GM19025 (cell line): ENCODE measurements around the gene IQGAP1.
A peak's percentile ranks its signal among the peaks of the same experiment; 100 is the strongest.
"Not testable (repeated sequence)": the region's sequence is repeated elsewhere in the genome, so short reads cannot be mapped to it uniquely, and the experiment has no call there.

Experiments
- ATAC-seq: cut with Tn5 transposase; IDR thresholded peaks from one replicate; pipeline ENCODE4 v1.9.1; 2021; ENCODE audit warnings: mild to moderate bottlenecking, low read depth, moderate library complexity; ENCODE audit not compliant: unreplicated experiment

IQGAP1 gene

GRCh38 chr15:90409587-90409986 lies 21.5 kb downstream of the IQGAP1 start:
- not testable (repeated sequence) for ATAC-seq

- ATAC-seq: not testable (repeated sequence)
These were observed 22.3 kb downstream of the IQGAP1 start for GRCh38 chr15:90410316-90410715.

DNA sequence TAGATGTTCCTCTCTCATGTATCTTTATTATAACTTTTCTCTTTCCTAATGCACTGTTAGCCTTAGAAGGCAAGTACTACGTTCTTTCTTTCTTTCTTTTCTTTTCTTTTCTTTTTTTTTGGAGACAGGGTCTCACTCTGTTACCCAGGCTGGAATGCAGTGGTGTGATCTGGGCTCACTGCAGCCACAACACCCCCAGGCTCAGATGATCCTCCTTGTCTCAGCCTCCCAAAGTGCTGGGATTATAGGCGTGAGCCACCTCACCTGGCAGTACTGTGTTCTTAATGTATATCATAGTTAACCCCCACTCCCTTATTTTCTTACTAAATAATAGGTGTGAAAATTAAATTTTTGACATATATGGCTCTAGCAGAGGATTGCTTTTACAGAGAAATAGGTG lies 23.1 kb downstream of the IQGAP1 start:
- no peak for ATAC-seq

DNA sequence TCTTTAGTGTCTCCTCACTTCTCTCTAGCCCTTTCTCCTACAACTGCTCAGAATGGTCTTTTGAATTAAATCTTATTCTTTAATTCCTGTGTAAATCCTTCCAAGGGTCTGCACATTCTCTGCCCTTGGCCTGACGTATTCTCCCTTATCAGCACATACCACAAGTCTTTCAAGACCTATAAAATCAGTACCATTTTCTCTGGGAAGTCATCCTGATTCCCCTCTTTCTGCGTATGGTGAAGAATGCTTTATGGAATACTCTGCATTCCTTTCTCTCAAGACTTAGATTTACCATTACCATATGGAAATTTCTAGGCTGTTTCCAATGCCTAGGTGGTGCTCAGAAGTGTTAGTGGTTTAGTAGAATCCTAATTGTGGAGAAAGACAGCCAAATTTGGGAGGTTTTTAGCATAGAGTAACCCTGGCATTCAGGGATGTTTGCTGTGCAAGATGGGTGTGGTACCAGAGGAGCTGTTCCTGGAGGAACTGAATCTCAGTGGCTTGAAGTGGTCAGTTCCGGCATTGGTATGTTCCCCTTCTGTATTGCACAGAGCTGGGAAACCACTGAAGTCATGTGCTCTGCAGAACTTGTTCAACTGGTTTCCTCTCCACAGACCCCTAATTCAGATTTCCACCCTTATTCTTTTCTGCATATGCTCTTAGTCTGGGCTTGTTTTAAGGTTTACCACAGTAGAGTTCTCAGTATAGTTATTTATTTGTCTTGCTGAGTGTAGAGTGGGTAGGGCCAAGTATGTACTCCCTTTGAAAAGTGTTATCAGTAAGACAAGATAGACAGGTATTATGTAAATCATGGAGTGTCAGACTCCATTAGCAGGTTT lies 24.5 kb downstream of the IQGAP1 start:
- peak; percentile 89 for ATAC-seq

DNA sequence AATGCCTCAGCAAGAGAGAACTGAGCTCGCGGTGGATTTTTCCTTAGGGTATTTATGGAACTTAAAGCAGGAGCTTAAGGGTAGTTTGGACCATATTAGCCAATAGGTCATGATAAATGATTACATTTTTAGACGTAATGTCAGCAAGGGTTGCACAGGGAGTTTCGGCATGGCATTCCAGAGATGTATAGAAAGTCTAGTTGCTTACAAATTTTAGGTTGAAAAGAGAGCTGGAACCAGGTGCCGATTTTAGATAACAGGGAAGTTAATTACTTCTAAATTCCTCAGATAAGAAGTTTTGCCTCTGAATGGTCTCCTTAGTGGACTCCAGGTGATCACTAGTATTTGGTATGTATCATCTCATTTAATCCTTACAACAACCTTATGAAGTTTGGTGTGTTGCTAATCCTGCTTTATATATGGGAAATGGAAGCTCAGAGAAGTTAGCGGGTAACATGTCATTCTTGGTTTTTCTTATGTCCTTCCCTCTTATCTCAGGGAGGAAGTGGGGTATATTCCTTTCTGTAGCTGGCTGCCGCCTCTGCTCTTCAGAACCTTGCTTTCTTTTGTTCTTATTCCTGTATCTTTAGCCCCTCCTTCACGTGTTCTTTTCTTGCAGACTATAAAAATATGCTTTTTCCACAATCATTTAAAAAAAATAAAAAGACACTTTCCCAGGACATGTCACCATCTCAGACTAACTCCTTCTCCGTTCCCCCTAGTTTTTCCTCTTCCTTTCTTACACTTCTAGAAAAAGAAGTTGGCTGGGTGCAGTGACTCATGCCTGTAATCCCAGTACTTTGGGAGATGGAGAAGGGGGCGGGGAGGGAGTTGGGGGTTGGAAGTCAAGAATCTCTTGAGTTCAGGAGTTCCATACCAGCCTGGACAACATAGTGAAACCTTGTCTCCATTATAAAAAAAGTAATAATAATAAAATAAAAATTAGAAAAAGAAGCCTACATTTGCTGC lies 25.7 kb downstream of the IQGAP1 start:
- no peak for ATAC-seq

DNA sequence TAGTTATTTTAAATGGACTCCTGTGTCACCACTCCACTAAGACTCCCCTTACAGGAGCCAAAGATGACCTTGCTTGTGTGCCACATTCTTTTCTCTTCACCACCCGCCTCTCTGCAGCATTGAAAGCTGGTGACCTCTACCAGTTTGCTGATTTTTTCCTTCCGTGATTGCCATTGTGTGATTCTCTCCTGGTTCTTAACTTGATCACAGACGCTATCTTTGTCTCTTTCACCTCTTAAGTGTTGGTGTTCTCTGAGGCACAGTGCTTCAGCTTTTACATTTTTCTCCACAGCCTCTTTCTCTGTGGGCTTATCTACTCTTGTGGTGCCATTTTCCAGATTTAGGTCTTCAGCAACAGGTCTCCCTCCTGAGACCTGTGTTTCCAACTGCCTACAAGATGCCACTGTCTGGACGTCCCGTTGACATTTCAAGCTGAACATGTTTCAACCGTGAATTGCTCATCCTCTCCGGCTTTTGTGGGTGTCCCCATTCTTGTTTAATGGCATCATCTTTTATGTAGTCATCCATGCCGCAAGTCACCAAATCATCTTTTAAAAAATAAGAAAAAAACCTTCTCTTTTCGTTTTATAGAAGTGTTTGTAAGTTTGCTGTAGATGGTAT lies 26.5 kb downstream of the IQGAP1 start:
- no peak for ATAC-seq

DNA sequence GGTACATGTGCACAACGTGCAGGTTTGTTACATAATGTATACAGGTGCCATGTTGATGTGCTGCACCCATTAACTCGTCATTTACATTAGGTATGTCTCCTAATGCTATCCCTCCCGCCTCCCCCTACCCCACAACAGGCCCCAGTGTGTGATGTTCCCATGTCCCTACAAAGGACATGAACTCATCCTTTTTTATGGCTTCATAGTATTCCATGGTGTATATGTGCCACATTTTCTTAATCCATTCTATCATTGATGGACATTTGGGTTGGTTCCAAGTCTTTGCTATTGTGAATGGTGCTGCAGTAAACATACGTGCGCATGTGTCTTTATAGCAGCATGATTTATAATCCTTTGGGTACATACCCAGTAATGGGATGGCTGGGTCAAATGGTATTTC lies 28.0 kb downstream of the IQGAP1 start:
- ATAC-seq: not testable (repeated sequence)

- ATAC-seq: no peak
These were observed 30.6 kb downstream of the IQGAP1 start for GRCh38 chr15:90418627-90419026.

GRCh38 chr15:90419206-90419605 lies 31.2 kb downstream of the IQGAP1 start:
- no peak for ATAC-seq

- ATAC-seq: no peak
These were observed 31.8 kb downstream of the IQGAP1 start for GRCh38 chr15:90419738-90420406.

DNA sequence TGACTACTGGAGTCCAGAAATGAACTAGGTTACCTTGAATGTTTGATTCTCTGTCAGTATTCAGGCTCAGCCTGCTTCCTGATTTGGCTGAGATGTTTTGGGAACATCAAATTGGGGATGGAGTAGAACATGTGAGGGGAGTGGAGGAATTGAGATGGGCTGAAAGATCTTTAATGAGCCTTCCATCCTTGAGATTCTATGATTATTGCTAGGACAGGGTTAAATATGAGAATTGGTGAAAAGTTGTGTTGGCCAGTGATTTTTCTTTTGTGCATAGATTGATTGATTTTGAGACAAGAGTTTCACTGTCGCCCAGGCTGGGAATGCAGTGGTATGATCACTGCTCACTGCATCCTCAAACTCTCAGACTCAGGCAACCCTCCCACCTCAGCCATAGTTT lies 32.4 kb downstream of the IQGAP1 start:
- ATAC-seq: no peak

GRCh38 chr15:90421527-90421926 lies 33.5 kb downstream of the IQGAP1 start:
- no peak for ATAC-seq

DNA sequence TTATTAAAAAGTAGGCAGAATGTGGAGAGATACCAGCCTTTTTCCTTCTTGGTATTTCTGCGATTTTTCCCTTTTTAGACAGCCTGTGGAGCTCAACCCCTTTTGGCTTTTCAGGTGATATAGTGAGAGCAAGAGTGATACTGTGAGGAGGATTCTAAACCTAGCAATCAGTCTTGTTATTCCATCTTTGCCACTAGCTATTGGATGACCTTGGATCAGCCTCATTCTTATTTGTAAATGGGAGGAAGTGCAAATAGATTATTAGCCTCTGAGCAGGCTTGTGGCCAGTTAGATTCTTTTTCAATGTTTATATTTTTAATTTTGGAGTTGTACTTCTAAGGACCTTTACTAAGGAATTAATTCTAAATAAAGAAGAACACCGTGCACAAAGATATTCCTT lies 34.0 kb downstream of the IQGAP1 start:
- ATAC-seq: no peak

GRCh38 chr15:90422936-90423335 lies 34.9 kb downstream of the IQGAP1 start:
- ATAC-seq: no peak

DNA sequence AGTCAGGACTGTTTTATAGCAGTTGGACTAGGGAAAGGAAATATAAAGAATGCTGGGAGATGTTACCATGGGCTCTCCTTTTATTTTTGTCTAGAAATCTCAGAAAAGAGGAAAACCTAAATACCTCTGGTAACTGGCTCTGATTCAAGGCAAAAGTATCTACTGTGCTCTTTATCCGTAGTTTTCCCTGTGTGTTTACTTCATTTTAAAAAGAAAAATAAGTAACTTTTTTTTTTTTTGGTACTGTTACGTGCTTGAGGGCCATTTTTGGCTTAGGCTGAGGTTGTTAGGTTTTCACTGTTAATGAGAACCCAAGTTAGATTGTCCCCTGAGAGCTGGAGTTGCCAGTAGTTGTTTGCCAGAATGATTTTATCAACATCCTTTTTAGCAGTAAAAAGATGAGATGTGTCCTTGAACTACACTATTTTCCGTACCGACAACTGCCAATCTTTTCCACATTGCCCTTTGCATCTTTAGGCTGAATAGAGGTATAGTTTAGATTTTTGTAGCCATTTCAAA lies 35.8 kb downstream of the IQGAP1 start:
- ATAC-seq: no peak

DNA sequence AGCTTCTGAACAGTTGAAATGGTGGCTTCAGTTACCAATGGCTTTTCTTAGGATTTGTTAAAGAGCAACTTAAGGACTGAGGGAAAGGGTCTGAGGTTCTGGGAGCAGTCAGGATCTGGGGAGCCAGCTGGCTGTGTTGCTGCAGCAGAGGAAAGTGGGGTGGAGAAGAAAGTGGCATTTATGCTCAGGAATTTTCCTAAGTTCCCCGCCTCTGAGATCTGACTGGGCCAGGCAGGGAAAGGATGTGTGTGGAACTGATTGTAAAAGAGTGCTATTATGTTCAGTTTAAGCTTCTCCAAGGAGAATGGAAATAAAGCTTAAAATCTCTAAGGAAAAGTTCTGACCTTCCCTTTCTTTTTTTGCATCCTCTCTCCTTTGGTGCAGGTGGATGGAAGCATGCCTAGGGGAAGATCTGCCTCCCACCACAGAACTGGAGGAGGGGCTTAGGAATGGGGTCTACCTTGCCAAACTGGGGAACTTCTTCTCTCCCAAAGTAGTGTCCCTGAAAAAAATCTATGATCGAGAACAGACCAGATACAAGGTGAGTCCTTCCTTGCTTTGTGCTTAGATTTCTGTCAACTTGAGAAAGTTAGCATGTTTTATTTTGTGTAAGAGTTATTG lies 37.8 kb downstream of the IQGAP1 start:
- ATAC-seq: no peak

GRCh38 chr15:90427185-90427584 lies 39.1 kb downstream of the IQGAP1 start:
- ATAC-seq: no peak

DNA sequence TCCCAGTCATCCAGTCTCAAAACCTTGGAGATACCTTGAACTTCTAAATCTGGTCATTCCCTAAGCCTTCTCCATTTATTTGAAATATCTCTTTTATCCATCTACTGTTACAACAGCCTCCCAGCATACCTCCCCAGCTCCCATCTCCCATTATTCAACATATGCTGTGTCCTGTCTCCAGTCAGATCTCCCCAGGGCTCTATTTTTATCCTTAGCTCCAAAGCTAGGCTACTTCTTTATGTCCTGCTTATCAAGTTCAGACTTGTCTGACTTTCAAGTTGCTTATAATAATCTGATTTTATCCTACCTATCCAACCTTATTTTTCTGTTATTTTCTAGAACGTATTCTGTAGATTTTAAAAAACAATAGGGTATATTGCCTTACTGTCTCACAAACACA lies 44.2 kb downstream of the IQGAP1 start:
- ATAC-seq: no peak

DNA sequence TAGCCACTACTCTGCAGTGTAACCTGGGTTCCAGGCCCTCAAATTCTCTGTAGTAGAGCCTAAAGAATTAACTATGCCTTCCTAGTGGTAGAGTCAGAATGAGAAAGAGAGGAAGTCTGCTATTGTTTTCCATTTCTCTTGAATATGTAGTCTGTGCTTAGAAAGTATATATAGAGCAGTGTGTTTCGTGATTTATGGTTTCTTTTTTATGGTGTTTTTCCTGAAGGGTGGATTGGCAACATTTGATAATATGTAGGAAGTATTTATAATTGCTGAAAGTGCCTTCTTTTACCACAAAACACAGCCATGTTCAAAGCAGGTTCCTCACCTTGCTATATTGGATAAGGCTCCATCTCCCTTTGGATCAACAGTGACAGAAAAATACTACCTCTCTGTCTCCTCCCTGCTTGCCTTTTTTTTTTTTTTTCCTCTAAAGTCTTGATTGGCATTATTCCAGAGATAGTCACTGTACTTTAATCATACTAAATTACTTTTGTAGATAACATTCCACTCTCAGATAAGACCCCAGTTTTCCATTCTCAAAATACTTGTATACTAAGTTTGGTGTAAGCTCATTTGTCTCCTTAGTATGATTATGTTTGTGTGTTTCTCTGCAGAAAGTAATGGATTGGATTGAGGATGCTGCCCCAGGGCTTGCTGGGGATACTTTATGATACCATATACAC lies 47.8 kb downstream of the IQGAP1 start:
- no peak for ATAC-seq
